A549 (cell line): Measurements from ENCODE around the gene CDX1. TPM values are rescaled to one million over a fixed set of nuclear protein-coding genes. Genes with fewer than 3 reads are reported as not detected.

Experiments
- ATAC-seq, 2 experiments: fragments of 200-7000 bp in 1 of 2; fragments of >200 bp in 1 of 2; cut with Nextera tagmentation in 1 of 2; cut with Tn5 transposase in 1 of 2; 3 replicates each; pipeline versions ENCODE4 v1.8.0 to v1.9.1; 2018 to 2020; ENCODE audit warnings: mild to moderate bottlenecking in 1 of 2, moderate library complexity in 1 of 2
- CTCF ChIA-PET: fragments of 300-600 bp; sonication (Branson Sonifier 250); formaldehyde crosslinking; extraction: SDS; loops from one replicate; lab custom pipeline; 2021; ENCODE audit warnings: antibody characterized with exemption, inconsistent platforms; lab: Yijun Ruan, JAX
- POLR2A ChIA-PET: fragments of 350-600 bp; formaldehyde crosslinking; extraction: SDS; loops from one replicate; lab custom pipeline; 2021; ENCODE audit warnings: antibody characterized with exemption, inconsistent platforms; lab: Yijun Ruan, JAX
- DNase-seq, 2 experiments: peaks; one replicate each; pipeline versions ENCODE4 v3.0.0 to v3.0.0-alpha.2; 2011 to 2016; ENCODE audit warnings: low read depth in 1 of 2, low spot score in 1 of 2
- FAIRE-seq: peaks from 2 replicates; lab custom pipeline; 2011; peaks lifted over from hg19 to GRCh38; lab: Jason Lieb, UNC
- H3K27ac ChIP-seq, 2 experiments: fragments of >200 bp; sonication (Bioruptor Twin); formaldehyde crosslinking; 3 replicates each; pipeline ENCODE4 v1.5.1; 2016 to 2017
- H3K4me1 ChIP-seq: fragments of >200 bp; sonication (Bioruptor Twin); formaldehyde crosslinking; 3 replicates; pipeline ENCODE4 v1.6.1; 2016
- H3K4me2 ChIP-seq: fragments of >200 bp; sonication (Bioruptor Twin); formaldehyde crosslinking; 3 replicates; pipeline ENCODE4 v1.6.1; 2016
- H3K4me3 ChIP-seq: fragments of >200 bp; sonication (Bioruptor Twin); formaldehyde crosslinking; 3 replicates; pipeline ENCODE4 v1.5.1; 2016
- H3K9me3 ChIP-seq: fragments of >200 bp; sonication (Bioruptor Twin); formaldehyde crosslinking; 3 replicates; pipeline ENCODE4 v1.6.1; 2016
- CEBPB ChIP-seq, 2 experiments: fragments of >200 bp in 1 of 2; sonication (Bioruptor Twin) in 1 of 2; formaldehyde crosslinking in 1 of 2; IDR thresholded peaks; 2 replicates each; pipeline ENCODE4 v1.6.1; 2012 to 2016
- CHD2 ChIP-seq: fragments of 150-350 bp; IDR thresholded peaks from 2 replicates; pipeline ENCODE4 v1.6.1; 2014; ENCODE audit warnings: low read length; ENCODE audit not compliant: partially characterized antibody
- FOSL2 ChIP-seq, 2 experiments: fragments of 450-650 bp in 1 of 2; fragments of >200 bp in 1 of 2; sonication (Bioruptor Twin) in 1 of 2; formaldehyde crosslinking; IDR thresholded peaks; 2 replicates each; pipeline versions ENCODE4 v1.5.0 to v1.6.1; 2016 to 2020; ENCODE audit warnings: mild to moderate bottlenecking in 1 of 2, moderate library complexity in 1 of 2
- FOXS1 ChIP-seq: fragments of 250-450 bp; sonication (Bioruptor Pico); IDR thresholded peaks from 2 replicates; pipeline ENCODE4 v1.5.0; 2020; ENCODE audit warnings: mild to moderate bottlenecking, moderate library complexity
- GATA3 ChIP-seq: IDR thresholded peaks from 2 replicates; pipeline ENCODE4 v1.6.1; 2012; ENCODE audit warnings: borderline replicate concordance
- HDAC2 ChIP-seq: fragments of 200-600 bp; sonication (generic); IDR thresholded peaks from 2 replicates; pipeline ENCODE4 v1.6.1; 2016
- HEYL ChIP-seq: fragments of 250-450 bp; sonication (Bioruptor Pico); IDR thresholded peaks from 2 replicates; pipeline ENCODE4 v1.8.0; 2021; ENCODE audit warnings: mild to moderate bottlenecking, moderate library complexity
- HOXA7 ChIP-seq: fragments of 250-450 bp; sonication (Bioruptor Pico); IDR thresholded peaks from 2 replicates; pipeline ENCODE4 v1.5.0; 2020; ENCODE audit warnings: mild to moderate bottlenecking, moderate library complexity
- JUNB ChIP-seq: fragments of >200 bp; sonication (Bioruptor Twin); formaldehyde crosslinking; IDR thresholded peaks from 2 replicates; pipeline ENCODE4 v1.6.1; 2016
- KDM1A ChIP-seq: fragments of 200-600 bp; sonication (generic); IDR thresholded peaks from 2 replicates; pipeline ENCODE4 v1.6.1; 2016; ENCODE audit warnings: low read depth, mild to moderate bottlenecking
- KDM5A ChIP-seq: fragments of 200-600 bp; sonication (generic); IDR thresholded peaks from 2 replicates; pipeline ENCODE4 v1.6.1; 2016; ENCODE audit warnings: antibody characterized with exemption, mild to moderate bottlenecking
- NFE2L2 ChIP-seq: fragments of 150-350 bp; conservative IDR thresholded peaks from 2 replicates; pipeline ENCODE4 v1.6.1; 2014; ENCODE audit warnings: low read length
- NPAS2 ChIP-seq: fragments of 250-450 bp; sonication (Bioruptor Pico); IDR thresholded peaks from 2 replicates; pipeline ENCODE4 v1.8.0; 2022; ENCODE audit warnings: mild to moderate bottlenecking, moderate library complexity, borderline replicate concordance
- PHF8 ChIP-seq: fragments of 200-600 bp; sonication (generic); IDR thresholded peaks from 2 replicates; pipeline ENCODE4 v1.6.1; 2016; ENCODE audit warnings: low read depth, mild to moderate bottlenecking, antibody characterized with exemption, moderate library complexity, borderline replicate concordance
- RARB ChIP-seq: fragments of 250-450 bp; sonication (Bioruptor Pico); IDR thresholded peaks from 2 replicates; pipeline ENCODE4 v1.8.0; 2021; ENCODE audit warnings: mild to moderate bottlenecking, moderate library complexity
- RCOR1 ChIP-seq: fragments of 150-350 bp; IDR thresholded peaks from 2 replicates; pipeline ENCODE4 v1.6.1; 2014; ENCODE audit warnings: antibody characterized with exemption, low read length, low read depth
- RNF2 ChIP-seq: fragments of 200-600 bp; sonication (generic); IDR thresholded peaks from 2 replicates; pipeline ENCODE4 v1.6.1; 2016; ENCODE audit warnings: low read depth, mild to moderate bottlenecking, antibody characterized with exemption, moderate library complexity, borderline replicate concordance
- SMC3 ChIP-seq: fragments of >200 bp; sonication (Bioruptor Twin); formaldehyde crosslinking; IDR thresholded peaks from 3 replicates; pipeline ENCODE4 v1.6.1; 2018; ENCODE audit warnings: inconsistent platforms
- SREBF2 ChIP-seq: fragments of 450-650 bp; IDR thresholded peaks from 2 replicates; pipeline ENCODE4 v1.6.1; 2014; ENCODE audit warnings: mild to moderate bottlenecking, moderate library complexity
- TP53 ChIP-seq: fragments of 250-450 bp; sonication (Bioruptor Pico); IDR thresholded peaks from 2 replicates; pipeline ENCODE4 v1.5.0; 2021; ENCODE audit warnings: mild to moderate bottlenecking, moderate library complexity
- ZNF302 ChIP-seq: fragments of 250-450 bp; sonication (Bioruptor Pico); IDR thresholded peaks from 2 replicates; pipeline ENCODE4 v1.9.0; 2021; ENCODE audit warnings: inconsistent platforms, mild to moderate bottlenecking, moderate library complexity
- WGBS: methylation state at CpG from one replicate; pipeline ENCODE4 v1.1.6; 2017; ENCODE audit errors: missing lambda C conversion rate; 5-methylcytosine and 5-hydroxymethylcytosine counted together
- polyA plus RNA-seq, 4 experiments: library from polyadenylated mRNA; depleted of rRNA in 3 of 4; stranded (reverse); fragments of >200 nt; fragmentation: RNase III in 1 of 4; extraction: RNeasy Plus Mini Kit Qiagen cat#74134 plus additional on column Dnase treatment in 1 of 4; gene quantifications; 2 replicates in 3 of 4; 3 replicates in 1 of 4; pipeline ENCODE4 v1.2.3, GENCODE V29; 2011 to 2017
- TF ChIP-seq, protein P1 (sequence below): IDR thresholded peaks from 2 replicates; pipeline ENCODE4 v1.6.1; 2012
- TF ChIP-seq, protein P2 (sequence below): fragments of 250-450 bp; sonication (Bioruptor Pico); IDR thresholded peaks from 2 replicates; pipeline ENCODE4 v1.5.0; 2021; ENCODE audit warnings: mild to moderate bottlenecking, moderate library complexity, borderline replicate concordance
- TF ChIP-seq, protein P3 (sequence below): fragments of 450-650 bp; IDR thresholded peaks from 2 replicates; pipeline ENCODE4 v1.6.1; 2014; ENCODE audit warnings: antibody characterized with exemption

The CDX1 gene
- polyA plus RNA-seq, 2 of the 4 experiments (the other 2 are of a cell fraction): not detected

DNA sequence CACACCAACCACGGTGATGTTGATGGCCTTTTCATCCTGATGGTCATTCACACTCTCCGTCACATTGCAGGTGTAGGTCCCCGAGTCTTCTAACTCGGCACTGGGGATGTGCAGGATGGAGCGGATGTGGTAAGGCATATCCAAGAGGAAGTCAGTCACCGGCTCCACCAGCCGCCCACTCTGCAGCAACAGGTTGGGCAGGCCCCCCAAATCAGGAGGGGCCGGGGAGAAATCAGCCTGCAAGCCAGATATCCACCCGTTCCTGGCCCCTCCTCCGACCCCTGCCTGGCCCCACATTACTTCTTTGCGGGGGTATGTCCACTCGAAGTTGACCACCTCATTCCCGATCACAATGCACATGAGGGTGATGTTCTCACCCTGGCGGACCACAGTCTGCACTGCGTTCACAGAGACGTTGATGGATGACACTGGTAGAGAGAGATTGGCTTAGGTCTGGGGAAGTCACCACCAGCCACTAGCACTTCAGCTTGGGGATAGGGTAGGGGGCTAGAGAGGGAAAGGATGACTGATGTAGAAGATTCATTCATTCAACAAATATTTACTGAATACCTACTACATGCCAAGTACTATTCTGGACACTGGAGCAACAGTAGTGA, 32.9 kb upstream of the CDX1 start:
- CTCF ChIA-PET: interaction anchor here (0.6 to 11.7 kb wide), 9 partner anchors 14 to 303 kb away, joined by 3 to 82 read pairs (median 3); no protein-coding TSS in a partner anchor

DNA sequence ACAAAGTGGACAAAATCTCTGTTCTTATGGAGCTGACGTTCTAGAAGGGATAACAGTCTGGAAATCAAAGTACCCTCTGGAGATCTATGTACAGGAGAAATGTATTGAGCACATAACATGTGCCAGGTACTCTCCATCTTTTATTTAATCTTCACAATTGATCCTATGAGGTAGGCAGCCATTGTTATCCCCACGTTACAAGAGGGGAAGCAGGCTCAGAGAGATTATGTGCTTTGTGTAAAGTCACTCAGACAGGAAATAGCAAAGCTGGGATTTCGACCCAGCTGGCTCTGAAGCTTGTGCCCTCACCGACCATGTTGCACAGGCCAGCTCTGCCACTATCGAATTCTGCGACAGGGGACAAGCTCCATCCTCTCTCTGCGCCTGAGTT, 32.4 kb upstream of the CDX1 start:
- FAIRE-seq: no peak
- ATAC-seq: no peak
- no peak overlapping the region; a peak in 1 of 6 replicates for H3K27ac ChIP-seq

More for the DNA sequence above, 32.9 kb upstream of the CDX1 start:
- POLR2A ChIA-PET: no interaction called here
- Histone ChIP-seq H3K4me1 (peaks cover 20% of the 10 kb centered on the region), H3K4me3 (no peak overlapping the region), H3K4me2 (no peak overlapping the region), H3K27ac (no peak overlapping the region)
- 75% methylated on average over 14 of the region's 16 CpGs for WGBS
- DNase-seq (no peak), FAIRE-seq (no peak)
- TF ChIP-seq, protein P1, sequence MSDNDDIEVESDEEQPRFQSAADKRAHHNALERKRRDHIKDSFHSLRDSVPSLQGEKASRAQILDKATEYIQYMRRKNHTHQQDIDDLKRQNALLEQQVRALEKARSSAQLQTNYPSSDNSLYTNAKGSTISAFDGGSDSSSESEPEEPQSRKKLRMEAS: no peak
- no peak for TF ChIP-seq NFE2L2
- no peak for TF ChIP-seq RARB (CRISPR knock-in tag)
- no peak for TF ChIP-seq RNF2
- TF ChIP-seq CHD2: no peak
- TF ChIP-seq, protein P2, sequence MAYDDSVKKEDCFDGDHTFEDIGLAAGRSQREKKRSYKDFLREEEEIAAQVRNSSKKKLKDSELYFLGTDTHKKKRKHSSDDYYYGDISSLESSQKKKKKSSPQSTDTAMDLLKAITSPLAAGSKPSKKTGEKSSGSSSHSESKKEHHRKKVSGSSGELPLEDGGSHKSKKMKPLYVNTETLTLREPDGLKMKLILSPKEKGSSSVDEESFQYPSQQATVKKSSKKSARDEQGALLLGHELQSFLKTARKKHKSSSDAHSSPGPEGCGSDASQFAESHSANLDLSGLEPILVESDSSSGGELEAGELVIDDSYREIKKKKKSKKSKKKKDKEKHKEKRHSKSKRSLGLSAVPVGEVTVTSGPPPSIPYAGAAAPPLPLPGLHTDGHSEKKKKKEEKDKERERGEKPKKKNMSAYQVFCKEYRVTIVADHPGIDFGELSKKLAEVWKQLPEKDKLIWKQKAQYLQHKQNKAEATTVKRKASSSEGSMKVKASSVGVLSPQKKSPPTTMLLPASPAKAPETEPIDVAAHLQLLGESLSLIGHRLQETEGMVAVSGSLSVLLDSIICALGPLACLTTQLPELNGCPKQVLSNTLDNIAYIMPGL (CRISPR knock-in tag): no peak
- no peak for TF ChIP-seq CEBPB (IDR thresholded peaks at IDR 0.05)
- TF ChIP-seq ZNF302: no peak
- no peak for TF ChIP-seq RCOR1
- TF ChIP-seq GATA3: no peak
- no peak for TF ChIP-seq PHF8
- TF ChIP-seq JUNB: no peak
- no peak for TF ChIP-seq HOXA7 (CRISPR knock-in tag)
- TF ChIP-seq TP53 (CRISPR knock-in tag): no peak
- no peak for TF ChIP-seq KDM5A
- no peak for TF ChIP-seq KDM1A
- TF ChIP-seq NPAS2 (CRISPR knock-in tag): no peak
- no peak for TF ChIP-seq HDAC2
- TF ChIP-seq FOXS1: no peak
- TF ChIP-seq, all 56 proteins: peak for 0
- H3K9me3 ChIP-seq: no peaks in the 10 kb centered on the region
- ATAC-seq: no peak

More for the DNA sequence above, 32.4 kb upstream of the CDX1 start:
- H3K4me1 ChIP-seq: peaks cover 25% of the 10 kb centered on the region
- TF ChIP-seq SMC3 (no peak), HEYL (CRISPR knock-in tag) (no peak), SREBF2 (no peak), CHD2 (no peak), FOSL2 (IDR thresholded peaks at IDR 0.05) (no peak), FOSL2 (CRISPR knock-in tag; IDR thresholded peaks at IDR 0.05) (no peak), JUNB (no peak), ZNF302 (no peak)
- TF ChIP-seq, protein P3, sequence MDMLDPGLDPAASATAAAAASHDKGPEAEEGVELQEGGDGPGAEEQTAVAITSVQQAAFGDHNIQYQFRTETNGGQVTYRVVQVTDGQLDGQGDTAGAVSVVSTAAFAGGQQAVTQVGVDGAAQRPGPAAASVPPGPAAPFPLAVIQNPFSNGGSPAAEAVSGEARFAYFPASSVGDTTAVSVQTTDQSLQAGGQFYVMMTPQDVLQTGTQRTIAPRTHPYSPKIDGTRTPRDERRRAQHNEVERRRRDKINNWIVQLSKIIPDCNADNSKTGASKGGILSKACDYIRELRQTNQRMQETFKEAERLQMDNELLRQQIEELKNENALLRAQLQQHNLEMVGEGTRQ: no peak
- TF ChIP-seq, all 56 proteins: peak for 0
- H3K4me3 ChIP-seq: no peak overlapping the region
- H3K4me2 ChIP-seq: no peak overlapping the region
- DNase-seq: no peak
- 56% methylated on average over 7 of the region's 7 CpGs for WGBS
- ChIA-PET POLR2A (no interaction called here), CTCF (interaction anchor here (0.7 to 5.7 kb wide), 5 partner anchors 14 to 302 kb away, joined by 3 to 32 read pairs (median 4); no protein-coding TSS in a partner anchor)
- no peaks in the 10 kb centered on the region for H3K9me3 ChIP-seq
